ENCODE results near the gene PCDHA3.
"Not testable (repeated sequence)": the region's sequence is repeated elsewhere in the genome, so short reads cannot be mapped to it uniquely, and the experiment has no call there.

Gene PCDHA3

DNA sequence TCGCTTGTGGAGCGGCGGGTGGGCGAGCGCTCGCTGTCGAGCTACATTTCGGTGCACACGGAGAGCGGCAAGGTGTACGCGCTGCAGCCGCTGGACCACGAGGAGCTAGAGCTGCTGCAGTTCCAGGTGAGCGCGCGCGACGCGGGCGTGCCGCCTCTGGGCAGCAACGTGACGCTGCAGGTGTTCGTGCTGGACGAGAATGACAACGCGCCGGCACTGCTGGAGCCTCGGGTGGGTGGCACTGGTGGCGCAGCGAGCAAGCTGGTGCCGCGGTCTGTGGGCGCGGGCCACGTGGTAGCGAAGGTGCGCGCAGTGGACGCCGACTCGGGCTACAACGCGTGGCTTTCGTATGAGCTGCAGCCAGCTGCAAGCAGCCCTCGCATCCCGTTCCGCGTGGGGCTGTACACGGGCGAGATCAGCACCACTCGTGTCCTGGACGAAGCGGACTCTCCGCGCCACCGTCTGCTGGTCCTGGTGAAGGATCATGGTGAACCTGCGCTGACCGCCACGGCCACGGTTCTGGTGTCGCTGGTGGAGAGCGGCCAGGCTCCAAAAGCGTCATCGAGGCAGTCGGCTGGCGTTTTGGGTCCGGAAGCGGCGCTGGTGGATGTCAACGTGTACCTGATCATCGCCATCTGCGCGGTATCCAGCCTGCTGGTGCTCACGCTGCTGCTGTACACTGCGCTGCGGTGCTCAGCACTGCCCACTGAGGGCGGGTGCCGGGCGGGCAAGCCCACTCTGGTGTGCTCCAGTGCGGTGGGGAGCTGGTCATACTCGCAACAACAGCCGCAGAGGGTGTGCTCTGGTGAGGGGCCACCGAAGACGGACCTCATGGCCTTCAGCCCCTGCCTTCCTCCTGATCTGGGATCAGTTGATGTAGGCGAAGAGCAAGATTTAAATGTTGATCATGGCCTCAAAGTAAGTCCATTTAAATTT lies 42.2 kb downstream of the PCDHA3 start:
- DNase-seq (ENCODE audit: insufficient read length, low spot score), result no peak
- no peak for FAIRE-seq
- TF ChIP-seq, protein P1, sequence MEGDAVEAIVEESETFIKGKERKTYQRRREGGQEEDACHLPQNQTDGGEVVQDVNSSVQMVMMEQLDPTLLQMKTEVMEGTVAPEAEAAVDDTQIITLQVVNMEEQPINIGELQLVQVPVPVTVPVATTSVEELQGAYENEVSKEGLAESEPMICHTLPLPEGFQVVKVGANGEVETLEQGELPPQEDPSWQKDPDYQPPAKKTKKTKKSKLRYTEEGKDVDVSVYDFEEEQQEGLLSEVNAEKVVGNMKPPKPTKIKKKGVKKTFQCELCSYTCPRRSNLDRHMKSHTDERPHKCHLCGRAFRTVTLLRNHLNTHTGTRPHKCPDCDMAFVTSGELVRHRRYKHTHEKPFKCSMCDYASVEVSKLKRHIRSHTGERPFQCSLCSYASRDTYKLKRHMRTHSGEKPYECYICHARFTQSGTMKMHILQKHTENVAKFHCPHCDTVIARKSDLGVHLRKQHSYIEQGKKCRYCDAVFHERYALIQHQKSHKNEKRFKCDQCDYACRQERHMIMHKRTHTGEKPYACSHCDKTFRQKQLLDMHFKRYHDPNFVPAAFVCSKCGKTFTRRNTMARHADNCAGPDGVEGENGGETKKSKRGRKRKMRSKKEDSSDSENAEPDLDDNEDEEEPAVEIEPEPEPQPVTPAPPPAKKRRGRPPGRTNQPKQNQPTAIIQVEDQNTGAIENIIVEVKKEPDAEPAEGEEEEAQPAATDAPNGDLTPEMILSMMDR (IDR thresholded peaks at IDR 0.05; ENCODE audit: insufficient read depth, missing control alignments), result no peak

DNA sequence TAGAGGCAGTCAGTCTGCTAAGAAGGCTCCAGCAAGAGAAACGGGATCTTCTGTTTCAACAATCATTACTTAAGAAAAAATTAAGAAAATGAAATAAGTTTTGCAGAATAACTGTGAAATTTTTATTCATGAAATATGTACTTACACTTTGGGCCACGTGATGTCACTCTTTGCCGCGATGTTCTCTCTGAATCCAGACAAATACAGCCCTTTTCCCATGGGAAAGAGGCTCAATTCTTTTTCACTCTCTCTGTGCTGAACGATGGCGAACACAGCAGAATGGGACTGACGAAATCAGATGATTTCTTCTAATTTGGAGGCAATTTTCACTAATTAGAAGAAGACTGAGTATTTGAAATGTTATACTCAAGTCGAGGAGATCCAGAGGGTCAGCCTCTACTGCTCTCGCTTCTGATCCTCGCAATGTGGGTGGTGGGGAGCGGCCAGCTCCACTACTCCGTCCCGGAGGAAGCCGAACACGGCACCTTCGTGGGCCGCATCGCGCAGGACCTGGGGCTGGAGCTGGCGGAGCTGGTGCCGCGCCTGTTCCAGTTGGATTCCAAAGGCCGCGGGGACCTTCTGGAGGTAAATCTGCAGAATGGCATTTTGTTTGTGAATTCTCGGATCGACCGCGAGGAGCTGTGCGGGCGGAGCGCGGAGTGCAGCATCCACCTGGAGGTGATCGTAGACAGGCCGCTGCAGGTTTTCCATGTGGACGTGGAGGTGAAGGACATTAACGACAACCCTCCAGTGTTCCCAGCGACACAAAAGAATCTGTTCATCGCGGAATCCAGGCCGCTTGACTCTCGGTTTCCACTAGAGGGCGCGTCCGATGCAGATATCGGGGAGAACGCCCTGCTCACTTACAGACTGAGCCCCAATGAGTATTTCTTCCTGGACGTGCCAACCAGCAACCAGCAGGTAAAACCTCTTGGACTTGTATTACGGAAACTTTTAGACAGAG lies 47.6 kb downstream of the PCDHA3 start, which contains the start of gene PCDHA9:
Gene PCDHA9, plus strand, starts transcription at position 244 of the 964 bp plus-strand sequence. Its CDS starts 114 bp downstream, at position 358.
- DNase-seq (ENCODE audit: insufficient read length, low spot score); FAIRE-seq: not testable (repeated sequence)

DNA sequence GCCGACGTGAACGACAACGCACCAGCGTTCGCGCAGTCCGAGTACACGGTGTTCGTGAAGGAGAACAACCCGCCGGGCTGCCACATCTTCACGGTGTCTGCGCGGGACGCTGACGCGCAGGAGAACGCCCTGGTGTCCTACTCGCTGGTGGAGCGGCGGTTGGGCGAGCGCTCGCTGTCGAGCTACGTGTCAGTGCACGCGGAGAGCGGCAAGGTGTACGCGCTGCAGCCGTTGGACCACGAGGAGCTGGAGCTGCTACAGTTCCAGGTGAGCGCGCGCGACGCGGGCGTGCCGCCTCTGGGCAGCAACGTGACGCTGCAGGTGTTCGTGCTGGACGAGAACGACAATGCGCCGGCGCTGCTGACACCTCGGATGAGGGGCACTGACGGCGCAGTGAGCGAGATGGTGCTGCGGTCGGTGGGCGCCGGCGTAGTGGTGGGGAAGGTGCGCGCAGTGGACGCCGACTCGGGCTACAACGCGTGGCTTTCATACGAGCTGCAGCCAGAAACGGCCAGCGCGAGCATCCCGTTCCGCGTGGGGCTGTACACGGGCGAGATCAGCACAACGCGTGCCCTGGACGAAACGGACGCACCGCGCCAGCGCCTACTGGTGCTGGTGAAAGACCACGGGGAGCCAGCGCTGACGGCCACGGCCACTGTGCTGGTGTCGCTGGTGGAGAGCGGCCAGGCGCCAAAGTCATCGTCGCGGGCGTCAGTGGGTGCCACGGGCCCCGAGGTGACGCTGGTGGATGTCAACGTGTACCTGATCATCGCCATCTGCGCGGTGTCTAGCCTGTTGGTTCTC lies 49.2 kb downstream of the PCDHA3 start:
- FAIRE-seq; DNase-seq (ENCODE audit: insufficient read length, low spot score): not testable (repeated sequence)
